Heart left ventricle (tissue), 13 donors: Measurements from ENCODE around the gene SERINC5.

ENCODE experiments used
- POLR2A ChIP-seq, 2 donors: fragments of 450-650 bp; IDR thresholded peaks; one replicate each; pipeline ENCODE4 v1.6.1; 2017; ENCODE audit warnings: antibody characterized with exemption in 2 of 2, mild to moderate bottlenecking in 2 of 2, moderate library complexity in 2 of 2
- TF ChIP-seq, protein P1 (sequence below), 12 donors: fragments of 200-600 bp; sonication (generic) in 4 of 12; IDR thresholded peaks; one replicate each; pipeline versions ENCODE4 v1.5.0 to v1.8.0; 2018 to 2022; ENCODE audit warnings: antibody characterized with exemption in 12 of 12, mild to moderate bottlenecking in 5 of 12
- donor health status: ischemic (EF 13 %, LVEDD 7.1; RV severe dilation, severe dysfunction).
- donor health status: DM: no; HTN: yes; CAD: no.
- donor health status: DM: no; HTN: no; CAD: no.
- donor health status: ischemic (EF 25% LVEDD 6.9; RV normal size, moderate dysfunction).
- donor health status: ischemic (EF 25% LVEDD 5.7; RV mildly dilated, moderate dysfunction).
- donor health status: ischemic (EF 35%, LVEDD 5.7; RV mildly dilated, moderate dysfunction).
- donor health status: nonischemic (EF 11% LVEDD 7.7; RV severe dilation, severe dysfunction).
- donor health status: DM: yes; HTN: yes; CAD: no.
- donor health status: PGD.
- donor health status: ischemic (EF 29% LVEDD 5.4; RV normal size, mild dysfunction).
- donor health status: nonischemic (EF 23%, LVEDD 6.1; RV moderate dilation, normal function).

GRCh38 chr5:80220245-80220897 lies 35.5 kb downstream of the SERINC5 start:
- TF ChIP-seq, protein P1, sequence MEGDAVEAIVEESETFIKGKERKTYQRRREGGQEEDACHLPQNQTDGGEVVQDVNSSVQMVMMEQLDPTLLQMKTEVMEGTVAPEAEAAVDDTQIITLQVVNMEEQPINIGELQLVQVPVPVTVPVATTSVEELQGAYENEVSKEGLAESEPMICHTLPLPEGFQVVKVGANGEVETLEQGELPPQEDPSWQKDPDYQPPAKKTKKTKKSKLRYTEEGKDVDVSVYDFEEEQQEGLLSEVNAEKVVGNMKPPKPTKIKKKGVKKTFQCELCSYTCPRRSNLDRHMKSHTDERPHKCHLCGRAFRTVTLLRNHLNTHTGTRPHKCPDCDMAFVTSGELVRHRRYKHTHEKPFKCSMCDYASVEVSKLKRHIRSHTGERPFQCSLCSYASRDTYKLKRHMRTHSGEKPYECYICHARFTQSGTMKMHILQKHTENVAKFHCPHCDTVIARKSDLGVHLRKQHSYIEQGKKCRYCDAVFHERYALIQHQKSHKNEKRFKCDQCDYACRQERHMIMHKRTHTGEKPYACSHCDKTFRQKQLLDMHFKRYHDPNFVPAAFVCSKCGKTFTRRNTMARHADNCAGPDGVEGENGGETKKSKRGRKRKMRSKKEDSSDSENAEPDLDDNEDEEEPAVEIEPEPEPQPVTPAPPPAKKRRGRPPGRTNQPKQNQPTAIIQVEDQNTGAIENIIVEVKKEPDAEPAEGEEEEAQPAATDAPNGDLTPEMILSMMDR (IDR thresholded peaks at IDR 0.05), result no peak
- TF ChIP-seq POLR2A (IDR thresholded peaks at IDR 0.05), result no peak
